COR-L47 (cell line): ENCODE data around the gene PEX16.

ENCODE experiments used
- DNase-seq: peaks from one replicate; lab custom pipeline; 2025; lab: John Stamatoyannopoulos, UW

PEX16 gene

DNA sequence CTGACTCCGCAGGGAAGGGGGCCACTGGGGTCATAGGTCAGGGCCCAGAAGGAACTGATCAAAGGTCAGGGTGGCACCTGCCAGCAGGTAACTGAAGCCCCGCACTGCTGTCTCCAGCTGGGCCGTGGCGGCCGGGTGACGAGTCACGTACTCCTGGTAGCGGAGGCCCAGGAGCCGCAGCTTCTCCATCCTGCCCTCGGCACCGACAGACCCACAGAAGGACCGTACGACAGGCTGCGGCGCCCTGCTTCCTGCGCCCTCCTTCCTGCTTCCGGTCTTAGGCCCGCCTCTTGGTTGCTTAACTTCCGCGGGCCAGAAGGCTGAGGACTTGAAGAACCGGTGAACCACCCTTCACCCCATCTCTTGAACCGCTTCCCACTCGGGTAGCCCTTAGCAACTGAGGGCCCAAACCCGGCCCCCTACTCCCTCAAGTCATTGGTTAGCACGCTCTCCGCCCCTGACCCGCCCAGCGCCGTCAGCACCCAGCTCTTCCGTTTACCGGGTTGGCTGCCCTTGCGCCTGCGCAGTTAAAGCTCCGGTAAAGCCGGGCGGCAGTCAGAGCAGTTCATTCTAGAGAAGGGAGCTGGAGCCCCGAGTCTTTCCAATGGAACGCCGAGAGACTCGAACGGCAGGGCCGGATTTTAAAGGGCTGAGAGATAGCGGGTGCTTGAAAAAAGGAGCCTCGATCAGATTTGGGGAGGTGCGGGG lies at the start of gene PEX16:
PEX16 (minus strand) TSS at position 255 of the 708 bp plus-strand sequence; CDS start at position 189, 66 bp downstream.
- peak; percentile 98 for DNase-seq

DNA sequence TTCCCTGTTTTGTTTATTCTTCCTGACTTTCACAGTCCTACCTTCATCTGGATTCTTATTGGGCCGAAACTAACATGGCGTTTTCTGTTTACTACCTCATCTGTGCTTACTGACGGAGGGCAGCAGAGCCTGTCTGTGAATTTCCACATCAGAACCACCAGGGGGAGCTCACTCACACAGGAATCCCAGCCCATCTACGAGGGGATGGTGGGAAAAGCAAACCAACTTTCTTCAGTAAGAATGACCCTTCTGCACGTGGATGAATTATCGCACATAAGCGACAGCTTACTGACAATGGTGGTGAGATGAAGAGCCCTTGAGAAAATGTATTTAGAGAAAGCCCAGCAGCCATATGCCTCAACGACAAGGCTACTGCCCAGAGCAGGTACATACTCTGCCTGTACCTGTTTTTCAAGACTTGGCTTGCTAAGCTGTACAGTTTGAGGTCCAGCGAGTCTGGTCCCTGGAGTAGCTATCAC lies 47.3 kb upstream of the PEX16 start:
- DNase-seq = peak; percentile 65

DNA sequence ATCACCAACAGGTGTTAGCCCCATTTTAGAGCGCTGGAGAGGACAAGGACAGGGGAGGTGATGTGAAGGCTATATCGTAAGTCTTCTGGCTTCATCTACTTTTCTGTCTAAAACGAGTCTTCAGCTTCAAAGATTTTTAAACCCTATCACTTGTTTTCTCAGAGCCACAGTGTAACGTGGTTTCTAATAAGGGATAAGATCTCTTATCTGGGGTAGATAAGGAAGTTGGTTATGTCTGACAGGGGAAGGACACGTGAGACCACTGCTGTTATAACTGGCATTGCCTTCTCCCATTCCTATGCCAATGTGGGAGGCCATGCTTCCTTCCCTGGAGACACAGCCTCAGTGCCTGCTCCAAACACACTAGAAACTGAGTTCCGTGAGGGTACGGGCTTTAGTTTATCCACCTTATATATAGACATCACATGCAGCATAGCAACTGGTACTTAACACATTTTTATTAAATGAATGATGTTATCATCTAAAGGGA lies 44.1 kb upstream of the PEX16 start:
- no peak for DNase-seq

DNA sequence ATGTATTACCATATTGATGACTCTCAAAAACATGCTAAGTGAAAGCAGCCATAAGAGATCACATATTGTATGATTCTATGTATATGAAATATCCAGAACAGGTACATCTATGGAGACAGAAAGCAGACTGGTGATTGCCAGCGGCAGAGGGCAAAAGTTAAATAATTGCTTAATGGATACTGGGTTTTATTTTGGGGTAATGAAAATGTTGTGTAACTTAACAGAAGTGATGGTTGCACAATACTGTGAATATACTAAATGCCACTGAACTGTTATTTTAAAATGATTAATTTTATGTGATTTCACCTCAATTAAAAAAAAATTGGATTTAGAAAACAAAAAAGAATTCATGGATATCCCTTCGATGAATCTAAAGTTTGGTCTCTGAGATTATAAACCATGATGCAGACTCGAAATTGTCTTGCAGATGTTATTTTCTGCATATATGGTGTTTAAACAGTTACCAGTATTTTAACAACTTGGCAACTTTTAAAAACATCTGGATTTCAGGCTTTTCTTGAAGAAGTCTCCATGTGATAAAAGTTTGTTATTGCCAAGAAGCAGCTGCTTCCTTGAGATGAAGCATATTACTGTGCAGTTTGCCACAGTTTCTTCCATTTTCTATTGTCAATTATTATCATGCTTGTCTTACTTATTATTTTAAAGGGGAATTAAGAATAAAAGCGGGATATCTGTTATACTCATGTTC lies 42.9 kb upstream of the PEX16 start:
- DNase-seq = no peak

DNA sequence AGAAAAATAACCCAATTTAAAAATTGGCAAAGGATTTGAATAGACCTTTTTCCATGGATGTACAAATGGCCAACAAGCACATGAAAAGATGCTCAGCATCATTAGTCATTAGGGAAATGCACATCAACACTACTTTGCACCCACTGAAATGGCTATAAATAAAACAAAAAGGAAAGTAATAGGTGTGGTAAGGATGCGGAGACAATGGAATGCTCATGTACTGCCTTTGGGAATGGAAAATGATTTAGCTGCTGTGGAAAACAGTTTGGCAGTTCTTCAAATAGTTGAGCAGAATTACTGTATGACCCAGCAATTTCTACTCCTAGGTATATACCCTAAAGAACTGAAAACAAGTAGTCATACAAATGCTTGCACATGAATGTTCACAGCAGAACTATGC lies 42.2 kb upstream of the PEX16 start:
- DNase-seq = no peak

DNA sequence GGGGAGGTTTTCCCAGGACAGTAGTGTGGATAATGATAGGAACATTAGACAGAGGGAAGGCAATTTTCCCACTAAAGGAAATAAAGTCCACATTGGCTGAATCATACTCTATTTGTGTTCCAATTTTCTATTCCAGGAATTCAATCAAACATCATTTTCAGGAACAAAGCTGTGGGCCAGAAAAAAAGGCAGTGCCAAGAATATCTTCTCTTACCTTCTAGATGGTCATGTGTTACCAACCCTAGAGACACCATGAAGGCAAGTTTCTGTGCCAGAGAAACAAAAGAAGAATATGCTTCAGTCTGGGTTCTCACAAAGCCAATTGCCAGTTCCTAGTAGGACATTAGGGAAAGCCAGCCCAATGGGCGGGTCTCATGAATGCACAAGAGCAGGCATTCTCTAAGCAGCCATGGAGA lies 32.3 kb upstream of the PEX16 start:
- no peak for DNase-seq

DNA sequence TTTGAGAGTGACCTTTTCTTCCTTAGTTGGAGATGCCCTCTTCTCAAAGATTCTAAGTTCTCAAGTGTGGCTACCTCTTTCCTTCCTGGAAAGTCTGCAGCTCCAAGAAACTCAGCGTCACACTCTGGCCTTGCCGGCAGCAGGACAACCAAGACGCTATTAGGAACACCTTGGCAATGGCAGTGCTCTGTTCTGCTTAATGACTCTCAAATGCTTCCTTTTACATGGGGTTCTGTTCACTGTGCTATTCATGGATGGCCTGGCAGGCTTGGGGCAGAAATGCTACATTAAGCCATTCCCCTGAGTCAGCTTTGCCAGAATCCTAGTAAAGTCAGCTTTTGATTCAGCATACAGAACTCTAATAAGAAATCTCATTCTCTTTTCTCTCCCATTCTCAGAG lies 30.7 kb upstream of the PEX16 start:
- DNase-seq = no peak

DNA sequence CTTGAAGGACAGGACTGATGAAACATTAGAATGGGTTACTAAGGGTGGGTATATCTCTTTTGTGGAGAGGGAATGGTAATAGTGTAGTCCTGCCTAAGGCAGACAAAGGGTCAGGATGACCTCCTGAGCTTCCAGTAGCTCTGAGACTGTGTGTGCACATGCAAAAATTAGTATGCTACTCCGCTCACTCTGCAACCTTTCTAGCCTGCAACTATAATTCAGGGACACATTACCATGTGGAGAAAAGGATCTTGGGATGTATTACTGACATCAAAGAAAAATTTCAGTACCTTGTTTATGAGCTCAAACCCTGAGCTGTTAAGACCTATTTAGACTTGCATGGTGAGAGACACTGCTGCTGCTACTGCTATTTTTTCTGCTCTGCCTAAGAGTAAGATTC lies 30.2 kb upstream of the PEX16 start:
- no peak for DNase-seq

DNA sequence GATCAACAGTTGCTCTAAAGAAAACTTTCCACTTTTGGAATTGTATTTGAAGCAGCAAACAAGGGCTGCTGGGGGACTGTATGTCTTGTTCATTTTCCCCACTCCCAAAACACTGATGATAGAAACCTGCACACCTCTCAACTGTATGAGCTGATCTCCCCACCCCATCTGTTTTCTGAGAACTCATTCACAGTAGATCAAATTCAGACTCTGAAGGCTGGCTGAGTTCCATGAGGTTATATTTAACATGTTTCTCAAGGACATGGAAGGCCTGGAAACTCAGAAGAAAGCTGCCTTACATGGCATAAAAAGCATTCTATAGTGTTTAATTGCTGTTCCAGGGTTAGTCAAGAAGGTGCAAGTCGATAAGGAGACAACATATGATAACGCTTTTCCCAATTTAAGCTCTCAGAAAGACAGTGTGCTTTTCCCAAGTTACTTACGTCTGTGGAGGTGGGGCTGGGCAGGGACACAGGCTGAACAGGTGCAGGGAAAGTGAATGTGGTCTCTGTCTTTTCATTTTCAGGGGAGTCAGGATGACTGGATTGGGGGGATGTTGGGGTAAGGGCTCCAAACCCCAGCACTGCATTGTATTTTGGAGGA lies 27.8 kb upstream of the PEX16 start:
- no peak for DNase-seq

DNA sequence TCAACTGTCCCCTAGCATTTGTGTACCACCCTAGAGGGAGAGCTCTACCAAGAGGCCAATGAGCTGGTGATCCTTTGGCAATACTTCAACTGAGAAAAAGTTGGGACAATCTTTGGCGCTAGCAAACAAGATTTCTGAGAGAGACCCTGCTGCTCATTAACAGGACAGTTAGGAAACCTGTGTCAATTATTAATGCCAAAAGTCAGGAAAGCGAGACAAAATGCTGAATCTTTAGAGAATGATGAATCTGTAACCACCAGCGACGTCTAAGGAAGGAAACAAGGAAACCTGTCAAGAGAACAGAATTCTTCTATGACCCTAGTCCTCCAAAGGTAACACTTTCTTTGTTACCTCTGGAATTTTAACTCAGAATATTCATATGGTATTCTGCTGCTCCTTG lies 24.7 kb upstream of the PEX16 start:
- no peak for DNase-seq

DNA sequence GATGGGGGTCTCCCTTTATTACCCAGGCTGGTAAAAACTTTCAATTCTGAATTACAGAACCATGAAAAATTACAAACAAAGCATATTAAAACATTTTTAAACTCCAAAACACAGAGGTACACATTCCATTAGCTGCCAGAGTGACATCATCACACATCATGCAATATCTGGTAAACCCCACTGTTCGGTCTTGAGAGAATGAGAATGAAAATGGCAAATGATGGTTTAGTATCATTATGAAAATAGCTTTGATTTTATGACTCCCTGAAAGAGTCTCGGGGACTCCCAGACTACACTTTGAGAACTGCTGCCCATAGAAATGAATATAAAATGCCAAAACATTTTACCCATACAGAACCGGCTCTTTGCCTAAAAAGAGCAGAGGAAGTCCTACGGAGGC lies 23.6 kb upstream of the PEX16 start:
- DNase-seq = no peak

DNA sequence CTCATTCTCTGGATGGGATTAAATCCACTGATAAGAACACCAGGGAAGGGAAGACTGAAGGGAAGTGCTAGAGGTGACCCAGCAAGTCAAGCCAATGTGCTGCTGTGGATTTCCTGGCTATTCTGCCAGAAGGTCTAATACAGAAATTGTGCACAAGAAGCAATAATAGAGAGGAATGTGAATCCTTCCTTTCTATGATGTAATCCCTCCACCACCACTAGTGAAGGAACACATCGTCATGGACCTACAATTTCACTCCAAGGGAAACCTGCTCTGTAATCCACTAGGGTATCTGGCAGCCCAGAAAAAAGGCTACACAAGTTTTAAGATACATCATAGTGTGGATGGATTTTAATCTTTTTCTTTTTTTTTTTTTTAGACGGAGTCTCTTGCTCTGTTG lies 22.2 kb upstream of the PEX16 start:
- no peak for DNase-seq

DNA sequence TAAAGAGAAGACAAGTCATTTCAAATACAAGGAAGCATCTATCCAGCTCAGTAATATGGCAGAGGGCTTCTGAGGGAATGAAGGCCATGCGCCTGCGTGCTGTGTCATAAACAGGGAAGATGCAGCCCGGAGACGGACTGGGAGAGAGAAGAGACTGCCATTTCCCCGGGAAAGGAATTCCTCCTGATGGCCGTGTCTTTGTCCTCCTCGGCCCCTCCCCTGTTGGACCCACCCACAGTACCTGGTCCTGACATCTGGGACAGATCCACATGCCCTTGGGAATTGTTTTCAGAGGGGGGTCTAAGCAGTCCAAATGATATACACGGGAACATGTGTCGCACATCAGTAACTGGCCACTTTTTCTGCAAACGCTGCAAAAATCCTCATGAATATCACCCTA lies 20.2 kb upstream of the PEX16 start:
- no peak for DNase-seq

DNA sequence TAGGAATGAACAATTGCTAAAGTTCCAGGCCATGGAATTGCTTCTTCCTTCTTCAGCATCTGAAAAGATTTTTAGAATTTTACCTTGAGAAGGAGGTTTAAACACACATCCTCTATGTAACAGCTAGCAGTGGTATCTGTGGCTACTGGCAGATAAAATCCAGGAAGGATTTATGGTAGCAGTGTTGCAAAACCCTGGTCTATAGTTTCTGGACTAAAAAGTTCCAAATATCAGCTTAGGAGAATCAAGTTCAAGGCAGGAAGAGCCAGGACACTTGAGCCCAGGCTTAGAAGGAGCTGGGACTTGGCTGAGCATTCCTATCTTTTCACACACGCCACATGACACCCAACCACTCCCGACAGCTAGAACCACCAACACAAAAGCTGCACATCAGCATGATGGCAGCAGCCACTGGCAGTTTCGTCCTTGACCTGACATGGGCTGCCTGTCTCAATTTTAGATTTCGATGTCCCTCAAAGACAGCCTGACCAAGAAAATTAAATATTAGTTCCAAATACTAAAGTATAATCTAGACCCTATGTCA lies 18.9 kb upstream of the PEX16 start:
- no peak for DNase-seq

DNA sequence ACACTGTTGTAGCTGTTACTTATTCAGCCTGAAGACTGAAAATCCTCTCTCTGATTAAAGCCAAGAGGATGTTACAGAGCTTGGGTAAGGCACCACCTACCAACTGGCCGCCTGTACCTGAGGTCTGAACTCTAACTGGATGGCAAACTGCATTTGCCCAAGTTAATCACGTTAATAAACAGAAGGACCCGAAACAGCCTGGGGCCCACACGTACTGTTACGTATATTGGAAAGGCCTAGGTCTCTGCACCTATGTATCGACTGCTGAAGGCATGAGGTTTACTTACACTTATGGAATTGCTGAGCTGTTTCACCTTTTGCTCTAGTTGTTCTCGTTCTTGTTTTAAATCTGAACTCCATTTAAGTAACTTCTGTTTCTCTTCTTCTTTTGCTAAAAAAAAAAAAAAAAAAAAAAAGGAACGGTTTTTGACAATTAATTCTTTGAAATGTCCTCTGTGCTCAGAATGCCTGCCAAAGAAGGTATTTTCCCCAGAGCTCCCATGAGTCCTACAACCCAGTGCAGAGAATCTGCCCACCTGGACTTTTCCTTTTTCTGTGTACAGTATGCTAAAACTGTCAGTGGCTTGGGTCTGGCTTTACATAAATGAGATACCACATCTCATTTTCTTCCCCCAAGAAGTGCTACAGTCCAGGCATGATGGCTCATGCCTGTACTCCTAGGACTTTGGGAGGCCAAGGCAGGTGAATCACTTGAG lies 17.8 kb upstream of the PEX16 start:
- DNase-seq = no peak

DNA sequence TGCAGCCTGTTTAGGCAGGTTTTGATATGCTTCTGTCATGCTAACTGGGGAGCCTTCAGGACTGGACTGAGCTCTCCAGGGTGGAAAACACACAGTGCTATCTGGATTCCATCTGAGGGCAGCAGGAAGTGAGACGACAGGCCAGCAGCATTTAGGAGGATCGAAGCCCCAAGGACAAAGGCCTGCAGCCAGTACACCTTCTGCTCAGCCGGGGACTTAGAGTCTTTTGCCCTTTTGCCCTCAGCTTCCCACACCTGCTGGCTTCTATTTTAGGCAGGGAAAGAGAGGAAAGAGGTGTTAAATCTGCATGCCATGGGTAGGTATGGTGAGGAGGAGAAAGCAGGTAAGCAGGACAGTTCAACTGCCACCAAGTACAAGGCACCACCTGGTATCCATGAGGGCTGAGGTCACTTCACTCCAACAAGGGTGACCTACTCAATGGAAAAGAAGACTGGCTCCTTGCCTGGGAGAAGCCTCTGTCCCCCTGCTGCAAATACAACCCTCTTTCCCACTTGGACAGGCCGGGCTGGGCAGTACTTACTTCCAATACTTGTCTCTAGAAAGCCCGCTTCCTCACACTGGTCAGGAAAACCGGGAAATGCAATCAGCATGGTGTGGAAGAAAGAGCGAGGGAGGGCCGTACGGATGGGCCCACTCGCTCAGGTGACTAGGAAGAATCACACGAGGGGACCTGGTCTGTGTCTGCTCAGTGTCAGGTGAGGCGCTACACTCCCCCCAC lies 17.1 kb upstream of the PEX16 start:
- no peak for DNase-seq

DNA sequence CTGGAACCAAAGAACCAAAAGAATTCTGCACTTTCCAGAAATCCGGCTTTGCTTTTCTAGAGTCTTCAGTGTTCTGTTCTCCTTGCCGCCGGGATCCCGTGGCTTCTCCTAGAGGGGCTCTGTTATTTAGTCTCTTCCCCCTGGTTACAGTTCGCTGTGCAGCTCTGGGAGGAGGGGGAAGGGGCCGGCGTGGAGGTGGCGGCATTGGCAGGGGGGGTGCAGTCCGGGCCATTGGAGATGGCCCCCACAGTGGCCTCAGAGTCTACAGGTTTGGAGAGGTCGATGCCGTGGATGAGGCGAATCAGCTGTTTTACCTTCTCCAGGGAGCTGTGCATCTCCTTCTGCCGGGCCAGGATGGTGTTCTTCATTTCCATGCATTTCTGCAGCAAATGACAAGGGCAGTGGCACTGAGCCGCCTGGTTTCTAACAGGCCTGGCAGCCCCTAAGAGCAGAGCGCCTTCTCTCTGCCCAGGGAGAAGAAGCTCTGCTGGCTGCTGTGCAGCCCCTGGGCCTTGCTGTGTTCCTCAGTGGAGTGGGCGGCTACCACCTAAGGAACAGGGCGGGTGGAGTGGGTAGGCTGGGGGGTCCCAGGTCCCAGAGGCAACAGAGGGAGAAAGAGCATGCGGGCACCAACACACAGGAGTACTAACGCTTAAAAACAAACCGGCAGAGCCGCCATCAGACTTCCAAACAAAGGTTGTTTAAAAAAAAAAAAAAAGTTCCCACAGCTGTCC lies 16.3 kb upstream of the PEX16 start:
- DNase-seq = no peak

DNA sequence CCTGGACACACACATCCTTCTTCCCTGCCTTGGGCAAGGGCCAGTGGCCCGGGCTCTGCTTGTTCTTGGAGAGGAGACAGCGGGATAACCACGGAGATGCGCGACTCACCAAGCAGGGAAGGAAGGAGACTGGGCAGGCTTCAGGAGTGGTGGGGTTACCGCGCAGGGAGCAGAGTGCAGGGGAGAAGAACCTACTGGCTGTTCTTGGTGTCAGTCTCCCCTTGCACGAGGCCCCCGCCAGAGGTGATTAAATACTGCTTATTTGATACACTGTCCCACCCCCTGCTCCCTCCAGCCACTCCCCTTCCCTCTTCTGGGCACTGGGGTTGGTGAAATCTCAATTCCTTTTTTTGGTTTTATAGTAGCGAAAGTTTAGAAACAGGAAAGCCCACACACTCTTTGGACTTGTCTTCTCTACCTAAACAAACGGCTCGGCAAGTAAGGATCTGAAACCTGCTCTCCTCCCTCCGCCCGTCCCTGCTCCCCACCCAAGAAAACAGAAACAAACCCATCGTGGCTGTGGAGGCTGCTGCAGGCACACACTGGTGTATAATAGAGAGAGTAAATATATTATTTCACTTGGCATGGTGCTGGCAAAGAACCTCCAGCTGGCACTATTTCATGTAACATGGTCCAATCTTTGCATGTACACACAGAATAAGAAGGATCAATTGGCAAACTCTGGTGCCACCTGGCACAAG lies 15.6 kb upstream of the PEX16 start:
- DNase-seq = no peak

DNA sequence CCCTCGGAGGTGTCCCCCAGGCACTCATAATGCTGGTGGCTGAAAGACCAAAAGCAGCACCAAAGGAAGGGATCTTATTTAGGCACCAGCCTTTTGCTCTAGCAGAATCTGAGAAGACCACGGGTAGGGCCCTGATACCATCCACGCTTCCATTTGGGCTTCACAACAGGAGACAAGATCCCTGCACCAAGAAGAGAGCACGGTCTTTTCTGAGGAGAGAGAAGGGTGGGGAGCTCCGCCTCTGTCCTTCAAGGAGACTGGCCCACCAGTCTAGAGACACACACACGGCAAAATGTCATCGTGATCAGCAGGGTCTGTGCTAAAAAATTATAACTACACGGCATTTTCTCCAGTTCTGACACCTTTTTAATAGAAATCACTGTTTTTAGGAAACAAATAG lies 14.5 kb upstream of the PEX16 start:
- DNase-seq = no peak

DNA sequence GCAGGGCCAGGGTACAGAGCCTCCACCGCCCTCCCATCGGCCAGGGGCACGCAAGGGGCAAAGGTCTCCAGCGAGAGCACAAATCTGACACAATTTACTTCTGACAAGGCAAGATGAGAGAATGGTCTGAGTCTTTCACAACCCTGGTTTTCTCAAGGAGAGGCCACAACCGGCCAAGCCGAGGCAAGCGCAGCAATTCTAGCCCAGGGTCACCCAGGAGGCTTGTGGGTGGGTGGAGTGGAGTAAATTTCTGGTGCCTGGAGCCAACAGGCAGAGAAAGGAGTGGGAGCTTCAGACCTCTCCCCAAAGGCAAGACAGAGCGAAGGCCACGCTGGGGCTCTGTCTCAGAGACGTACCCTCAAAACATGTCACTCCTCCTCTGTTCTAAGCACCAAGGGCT lies 14.1 kb upstream of the PEX16 start:
- no peak for DNase-seq
